ENCODE measurements around the gene ATP6AP1.

DNA sequence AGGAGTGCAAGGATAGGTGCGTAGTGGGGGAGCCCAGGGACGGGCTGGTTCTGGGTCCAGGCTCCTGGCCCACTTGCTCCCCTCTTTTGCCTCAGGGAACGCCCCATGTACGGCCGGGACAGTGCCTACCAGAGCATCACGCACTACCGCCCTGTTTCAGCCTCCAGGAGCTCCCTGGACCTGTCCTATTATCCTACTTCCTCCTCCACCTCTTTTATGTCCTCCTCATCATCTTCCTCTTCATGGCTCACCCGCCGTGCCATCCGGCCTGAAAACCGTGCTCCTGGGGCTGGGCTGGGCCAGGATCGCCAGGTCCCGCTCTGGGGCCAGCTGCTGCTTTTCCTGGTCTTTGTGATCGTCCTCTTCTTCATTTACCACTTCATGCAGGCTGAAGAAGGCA is 47.7 kb upstream of the ATP6AP1 start:
- TF ChIP-seq, protein P1, sequence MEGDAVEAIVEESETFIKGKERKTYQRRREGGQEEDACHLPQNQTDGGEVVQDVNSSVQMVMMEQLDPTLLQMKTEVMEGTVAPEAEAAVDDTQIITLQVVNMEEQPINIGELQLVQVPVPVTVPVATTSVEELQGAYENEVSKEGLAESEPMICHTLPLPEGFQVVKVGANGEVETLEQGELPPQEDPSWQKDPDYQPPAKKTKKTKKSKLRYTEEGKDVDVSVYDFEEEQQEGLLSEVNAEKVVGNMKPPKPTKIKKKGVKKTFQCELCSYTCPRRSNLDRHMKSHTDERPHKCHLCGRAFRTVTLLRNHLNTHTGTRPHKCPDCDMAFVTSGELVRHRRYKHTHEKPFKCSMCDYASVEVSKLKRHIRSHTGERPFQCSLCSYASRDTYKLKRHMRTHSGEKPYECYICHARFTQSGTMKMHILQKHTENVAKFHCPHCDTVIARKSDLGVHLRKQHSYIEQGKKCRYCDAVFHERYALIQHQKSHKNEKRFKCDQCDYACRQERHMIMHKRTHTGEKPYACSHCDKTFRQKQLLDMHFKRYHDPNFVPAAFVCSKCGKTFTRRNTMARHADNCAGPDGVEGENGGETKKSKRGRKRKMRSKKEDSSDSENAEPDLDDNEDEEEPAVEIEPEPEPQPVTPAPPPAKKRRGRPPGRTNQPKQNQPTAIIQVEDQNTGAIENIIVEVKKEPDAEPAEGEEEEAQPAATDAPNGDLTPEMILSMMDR (conservative IDR thresholded peaks at IDR 0.05): no peak
- no peak for TF ChIP-seq EZH2 (IDR thresholded peaks at IDR 0.05; ENCODE audit: low read depth)
